Stimulated activated CD4-positive, alpha-beta T cell treated with anti-CD3 and anti-CD28 coated beads, Interleukin-15, amount 100 ng/mL, for 24 hours (primary cell): ENCODE data around the gene PRKAR2A.
A peak's percentile ranks its signal among the peaks of the same experiment; 100 is the strongest.
"Not testable (repeated sequence)": the region's sequence is repeated elsewhere in the genome, so short reads cannot be mapped to it uniquely, and the experiment has no call there.

Source experiments
- DNase-seq: peaks from one replicate; pipeline ENCODE4 v3.0.0-alpha.2; 2020

Gene PRKAR2A

DNA sequence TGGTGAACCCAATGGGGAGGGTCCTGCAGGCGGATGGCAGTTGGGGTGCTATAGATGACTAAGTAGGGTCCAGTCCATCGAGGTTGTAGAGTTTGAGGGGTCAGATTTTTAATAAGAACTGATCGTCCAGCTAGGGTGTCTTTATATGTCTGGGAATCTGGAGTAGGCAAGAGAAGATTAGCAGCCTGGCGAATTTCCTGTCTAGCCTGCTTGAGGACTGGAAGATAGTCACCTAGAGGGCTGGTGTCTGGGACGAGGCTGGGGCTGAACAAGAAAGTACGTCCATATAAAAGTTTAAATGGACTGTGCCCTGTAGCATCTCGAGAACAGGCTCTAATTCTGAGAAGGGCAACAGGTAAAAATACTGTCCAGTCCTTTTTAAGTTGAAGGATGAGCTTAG, 123.9 kb downstream of the PRKAR2A start:
- no peak for DNase-seq

GRCh38 chr3:48723293-48723692, 124.4 kb downstream of the PRKAR2A start:
- DNase-seq, result not testable (repeated sequence)

DNA sequence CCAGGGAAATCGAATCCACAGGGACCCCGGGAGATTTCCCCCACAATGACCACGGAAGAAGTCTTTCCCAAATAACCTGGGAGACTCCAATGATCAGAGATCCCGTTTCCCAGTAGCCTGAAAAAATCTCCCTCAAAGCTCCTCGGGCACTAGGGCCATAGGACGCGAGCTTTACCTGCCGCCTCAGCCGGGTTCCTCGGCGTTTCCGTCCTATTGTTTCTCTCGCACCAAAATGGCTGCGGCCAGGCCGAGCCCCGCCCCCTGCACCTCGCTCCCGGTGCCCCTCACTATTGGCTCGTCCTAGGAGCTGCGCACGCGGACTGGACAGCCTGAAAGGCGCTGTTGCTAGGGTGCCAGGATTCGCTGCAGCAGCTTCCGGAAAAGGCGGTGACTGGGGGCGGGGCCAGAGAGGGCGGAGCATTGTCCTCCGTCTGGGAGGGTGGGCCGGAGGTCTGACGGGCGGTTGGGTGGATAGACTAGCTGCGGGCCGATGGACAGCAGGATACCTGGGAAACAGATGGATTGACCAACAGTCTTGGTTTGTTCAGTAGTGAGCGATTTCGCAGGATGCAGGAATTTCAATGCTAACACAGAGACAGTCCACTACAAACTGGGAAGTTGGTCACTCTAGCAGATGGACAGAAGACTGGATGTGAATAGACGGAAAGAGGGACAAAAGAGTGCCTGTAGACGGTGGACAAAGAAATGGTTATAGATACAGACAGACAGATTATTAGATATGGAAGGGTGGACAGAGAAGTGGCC, 130.5 kb downstream of the PRKAR2A start, which contains the start of gene IP6K2:
IP6K2 (minus strand) TSS at position 240 of the 765 bp plus-strand sequence. CDS start 21,930 bp downstream, outside the sequence.
- DNase-seq, result peak; percentile 100

DNA sequence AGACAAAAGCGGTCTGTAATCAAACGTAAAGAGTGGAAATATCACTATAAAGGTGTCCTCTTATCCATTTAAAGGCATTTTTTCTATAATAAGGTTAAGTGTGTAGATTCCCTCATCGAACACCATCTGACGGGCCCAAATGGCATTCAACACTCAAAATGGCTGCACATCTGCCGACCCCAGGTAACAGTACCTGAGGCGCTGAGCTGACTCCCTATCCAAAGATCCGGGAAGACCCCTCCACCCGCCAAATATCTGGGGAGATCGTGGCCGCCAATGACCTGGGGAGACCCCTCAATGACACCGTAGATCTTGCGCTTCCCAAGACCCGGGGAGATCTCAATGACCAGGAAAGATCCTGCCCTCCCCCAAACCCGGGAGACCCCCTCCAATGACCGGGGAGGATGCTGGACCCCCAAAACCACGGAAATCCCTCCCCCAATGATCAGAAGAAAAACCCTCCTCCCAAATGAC, 131.1 kb downstream of the PRKAR2A start:
- peak; percentile 33 for DNase-seq

DNA sequence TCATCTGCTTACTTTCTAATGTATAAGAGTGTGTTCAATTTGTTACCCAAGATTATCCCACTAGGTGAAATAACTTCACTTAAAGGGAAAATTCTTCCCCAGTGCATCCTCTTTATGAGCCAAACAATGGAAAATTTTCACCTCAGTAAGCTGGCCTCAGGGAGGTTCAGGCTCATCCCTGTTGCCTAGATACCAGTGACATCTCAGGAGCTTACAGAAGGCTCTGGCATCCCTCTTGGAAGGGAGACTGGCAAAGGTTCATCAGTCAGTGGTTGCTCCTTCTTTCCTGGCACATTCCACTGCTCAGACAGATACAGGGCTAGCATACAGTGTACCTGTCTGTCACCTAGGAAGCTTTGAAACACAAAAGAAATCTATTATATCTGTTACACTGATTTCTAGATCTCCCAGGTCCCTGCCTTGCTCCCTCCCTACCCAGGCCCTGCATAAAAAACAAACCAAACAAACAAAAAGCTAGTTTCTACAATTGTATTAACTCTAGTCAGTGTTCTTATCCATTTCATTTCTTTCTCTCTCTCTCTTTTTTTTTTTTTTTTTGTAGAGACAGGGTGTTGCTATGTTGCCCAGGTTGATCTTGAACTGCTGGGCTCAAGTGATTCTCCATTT, 132.4 kb downstream of the PRKAR2A start:
- DNase-seq, result no peak

GRCh38 chr3:48711727-48712126, 135.9 kb downstream of the PRKAR2A start:
- no peak for DNase-seq

GRCh38 chr3:48709051-48709461, 138.6 kb downstream of the PRKAR2A start:
- DNase-seq, result no peak

DNA sequence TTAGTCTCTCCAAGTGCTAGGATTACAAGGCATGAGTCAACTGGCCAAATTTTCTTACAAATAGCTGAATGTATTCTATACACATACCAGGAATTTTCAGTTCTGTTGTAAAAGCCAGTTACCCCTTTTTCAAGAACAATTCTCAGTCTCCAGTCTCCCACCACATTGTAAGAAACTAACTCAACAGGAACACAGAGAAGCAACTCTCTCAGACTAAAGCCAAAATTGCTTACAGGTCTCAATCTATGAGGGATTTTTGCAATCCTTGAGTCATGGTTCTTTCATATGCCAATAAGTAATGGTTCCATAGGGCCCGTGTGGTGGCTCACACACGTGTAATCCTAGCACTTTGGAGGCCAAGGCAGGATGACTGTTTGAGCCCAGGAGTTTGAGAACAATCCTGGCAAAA, 139.2 kb downstream of the PRKAR2A start:
- DNase-seq, result no peak

- DNase-seq, result no peak
These were observed 140.5 kb downstream of the PRKAR2A start for GRCh38 chr3:48707157-48707556.

GRCh38 chr3:48702320-48702920, 145.3 kb downstream of the PRKAR2A start:
- DNase-seq, result no peak

DNA sequence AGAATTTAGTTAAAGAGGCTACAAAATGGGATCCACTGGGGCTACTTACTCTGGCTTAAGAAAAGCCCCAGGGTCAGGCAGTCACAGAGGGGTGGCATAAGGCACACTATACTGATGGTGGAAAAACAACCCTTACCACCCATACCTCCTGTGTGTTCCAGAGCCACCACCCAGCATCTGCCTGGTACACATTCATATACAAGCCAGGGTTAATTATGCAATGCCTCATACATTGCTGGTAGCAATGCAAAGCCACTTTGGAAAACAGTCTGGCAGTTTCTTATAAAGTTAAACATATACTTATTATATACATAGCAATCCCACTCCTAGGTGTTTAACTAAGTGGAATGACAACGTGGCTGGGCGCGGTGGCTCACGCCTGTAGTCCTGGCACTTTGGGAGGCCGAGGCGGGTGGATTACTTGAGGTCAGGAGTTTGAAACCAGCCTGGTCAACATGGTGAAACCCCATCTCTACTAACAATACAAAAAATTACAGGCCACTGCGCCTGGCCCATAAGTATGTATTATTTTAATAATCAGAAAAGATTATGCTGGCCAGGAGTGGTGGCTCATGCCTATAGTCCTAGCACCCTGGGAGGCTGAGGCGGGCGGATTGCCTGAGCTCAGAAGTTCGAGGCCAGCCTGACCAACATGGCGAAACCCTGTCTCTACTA, 146.8 kb downstream of the PRKAR2A start:
- no peak for DNase-seq

DNA sequence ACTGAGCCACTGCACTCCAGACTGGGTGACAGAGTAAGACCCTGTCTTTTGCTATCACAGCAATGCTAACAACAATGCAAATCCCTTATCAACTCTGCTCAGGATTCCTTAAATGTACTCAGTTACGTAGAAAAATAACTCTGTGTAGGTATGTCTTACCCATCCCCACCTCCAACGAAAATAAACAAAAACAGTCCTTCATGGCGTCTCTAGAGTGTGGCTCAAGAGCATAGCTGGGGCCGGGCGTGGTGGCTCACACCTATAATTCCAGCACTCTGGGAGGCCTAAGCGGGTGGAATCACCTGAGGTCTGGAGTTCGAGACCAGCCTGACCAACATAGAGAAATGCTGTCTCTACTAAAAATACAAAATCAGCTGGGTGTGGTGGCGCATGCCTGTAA, 148.8 kb downstream of the PRKAR2A start:
- DNase-seq, result no peak

DNA sequence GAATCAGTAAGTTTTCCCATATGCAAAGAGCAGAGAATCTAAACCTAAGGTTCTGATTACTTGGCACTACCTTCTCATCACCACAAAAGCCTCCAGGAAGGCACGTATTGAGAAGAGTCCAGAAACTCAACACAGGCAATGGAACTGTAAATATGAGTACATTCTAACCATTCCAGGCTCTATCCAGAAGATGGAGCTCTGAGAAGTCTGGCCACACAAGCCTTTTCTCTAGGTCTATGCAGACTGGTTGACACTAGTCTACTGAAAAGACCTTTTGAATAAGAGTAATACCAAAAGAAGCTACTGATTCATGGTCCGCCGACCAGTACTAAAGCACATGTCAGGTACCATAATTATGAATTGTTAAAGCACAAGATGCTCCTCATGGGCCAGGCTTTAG, 149.7 kb downstream of the PRKAR2A start:
- DNase-seq, result no peak

DNA sequence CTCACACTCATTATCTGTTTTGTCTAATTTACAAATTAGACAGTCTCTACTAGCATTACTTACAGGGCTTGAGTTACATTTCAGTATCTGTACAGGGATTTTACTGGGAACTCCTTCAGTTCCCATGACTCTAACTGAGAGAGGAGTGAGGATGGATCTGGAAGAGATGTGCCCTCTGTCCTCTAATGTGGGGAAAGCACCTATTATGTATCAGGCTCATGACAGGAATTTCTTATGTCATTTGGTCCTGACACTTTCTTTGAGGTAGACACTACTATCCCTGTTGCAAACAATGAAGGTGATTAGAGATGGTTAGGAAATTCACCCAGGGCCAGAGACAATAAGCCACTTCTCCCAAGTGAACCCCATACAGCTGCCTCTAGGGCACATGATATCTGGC, 151.1 kb downstream of the PRKAR2A start:
- DNase-seq, result no peak
